ENCODE measurements around the gene STIM2. TPM values are rescaled to one million over a fixed set of nuclear protein-coding genes. Genes with fewer than 3 reads are reported as not detected.

STIM2 gene
- total RNA-seq, 6 experiments from 2014 or later = 9.1 to 14.6 (median 9.6) TPM

GRCh38 chr4:26854701-26855100 is 5.9 kb upstream of the STIM2 start:
- ATAC-seq = no peak
- 51% methylated on average over 2 of the region's 6 CpGs for WGBS (ENCODE audit: insufficient coverage, low coverage, low lambda C conversion rate, missing lambda C conversion rate)
- H3K36me3 ChIP-seq = no peaks in the 10 kb centered on the region
- no peak for DNase-seq
- no peak overlapping the region for H3K4me3 ChIP-seq
- no peak overlapping the region for H3K27ac ChIP-seq
- peaks cover 0 to 19% (median 8%) of the 10 kb centered on the region in 4 donors for H3K4me1 ChIP-seq
- no peak for TF ChIP-seq POLR2A (IDR thresholded peaks at IDR 0.05)
- TF ChIP-seq CTCF (IDR thresholded peaks at IDR 0.05) = no peak
- intact Hi-C loops (cut with DNase I) = no loop called here
- no peaks in the 10 kb centered on the region for H3K9me3 ChIP-seq
- no peaks in the 10 kb centered on the region for H3K27me3 ChIP-seq

GRCh38 chr4:26856906-26857277 is 3.7 kb upstream of the STIM2 start:
- peaks cover 0 to 22% (median 8%) of the 10 kb centered on the region in 4 donors for H3K4me1 ChIP-seq
- ATAC-seq (no peak), DNase-seq (no peak)
- H3K36me3 ChIP-seq = no peaks in the 10 kb centered on the region
- H3K4me3 ChIP-seq = peak overlapping the region; percentile 61 to 88 (median 64)
- TF ChIP-seq CTCF (IDR thresholded peaks at IDR 0.05) (no peak), POLR2A (IDR thresholded peaks at IDR 0.05) (no peak)
- WGBS (ENCODE audit: insufficient coverage, low coverage, low lambda C conversion rate, missing lambda C conversion rate) = 27% methylated on average over 7 of the region's 7 CpGs
- H3K27ac ChIP-seq = peak overlapping the region; percentile 61 to 80 (median 79)
- no peaks in the 10 kb centered on the region for H3K9me3 ChIP-seq
- intact Hi-C loops (cut with DNase I) = no loop called here
- H3K27me3 ChIP-seq = no peaks in the 10 kb centered on the region

DNA sequence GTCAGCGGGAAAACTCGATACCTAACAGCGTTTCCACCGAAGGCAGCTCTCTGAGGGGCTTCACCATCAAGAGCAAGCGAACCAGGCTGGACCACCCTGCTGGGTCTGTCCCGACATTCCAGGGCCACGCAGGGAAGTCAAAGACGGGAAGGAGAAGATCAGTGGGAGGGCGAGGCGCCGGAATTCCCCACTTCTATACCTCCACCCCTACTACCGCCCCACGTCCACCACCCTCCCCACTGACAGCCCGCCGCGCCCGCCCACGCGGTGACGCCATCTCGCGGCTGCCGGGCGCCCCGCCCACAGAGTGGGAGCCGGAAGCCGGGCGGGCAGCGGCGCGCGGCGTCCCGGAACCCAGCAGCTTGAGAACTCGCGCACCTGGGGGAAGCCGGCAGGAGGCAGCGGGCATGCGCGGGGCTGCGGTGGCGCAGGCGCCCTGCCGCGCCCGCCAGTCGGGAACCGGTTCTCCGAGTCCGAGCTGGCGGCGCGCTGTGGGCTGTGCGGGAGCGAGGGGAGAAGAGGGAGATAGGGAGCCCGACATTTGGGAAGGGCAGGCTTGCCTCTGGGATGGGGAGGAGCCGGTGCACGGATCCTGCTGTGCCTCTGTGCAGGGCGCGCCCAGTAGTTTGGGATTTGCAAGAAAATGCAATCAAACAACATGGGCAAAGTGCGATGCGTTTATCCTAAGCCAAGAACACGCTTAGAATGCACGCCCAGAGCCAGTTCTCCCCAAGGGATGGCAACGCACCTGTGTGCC is 3.2 kb upstream of the STIM2 start:
- peak; percentile 86 for TF ChIP-seq POLR2A (IDR thresholded peaks at IDR 0.05)
- peak in 3 of 4 donors; percentile 11 to 37 (median 31) for TF ChIP-seq CTCF (IDR thresholded peaks at IDR 0.05)
- intact Hi-C loops (cut with DNase I) = no loop called here
- DNase-seq = peak; percentile 91 to 93 (median 91)
- H3K27me3 ChIP-seq = no peaks in the 10 kb centered on the region
- peak overlapping the region; percentile 61 to 88 (median 64) for H3K4me3 ChIP-seq
- 0% methylated on average over 40 of the region's 65 CpGs for WGBS (ENCODE audit: insufficient coverage, low coverage, low lambda C conversion rate, missing lambda C conversion rate)
- peaks cover 0 to 22% (median 10%) of the 10 kb centered on the region in 4 donors for H3K4me1 ChIP-seq
- peak; percentile 60 to 76 (median 73) for ATAC-seq
- peak overlapping the region; percentile 61 to 80 (median 79) for H3K27ac ChIP-seq
- no peaks in the 10 kb centered on the region for H3K36me3 ChIP-seq
- no peaks in the 10 kb centered on the region for H3K9me3 ChIP-seq

DNA sequence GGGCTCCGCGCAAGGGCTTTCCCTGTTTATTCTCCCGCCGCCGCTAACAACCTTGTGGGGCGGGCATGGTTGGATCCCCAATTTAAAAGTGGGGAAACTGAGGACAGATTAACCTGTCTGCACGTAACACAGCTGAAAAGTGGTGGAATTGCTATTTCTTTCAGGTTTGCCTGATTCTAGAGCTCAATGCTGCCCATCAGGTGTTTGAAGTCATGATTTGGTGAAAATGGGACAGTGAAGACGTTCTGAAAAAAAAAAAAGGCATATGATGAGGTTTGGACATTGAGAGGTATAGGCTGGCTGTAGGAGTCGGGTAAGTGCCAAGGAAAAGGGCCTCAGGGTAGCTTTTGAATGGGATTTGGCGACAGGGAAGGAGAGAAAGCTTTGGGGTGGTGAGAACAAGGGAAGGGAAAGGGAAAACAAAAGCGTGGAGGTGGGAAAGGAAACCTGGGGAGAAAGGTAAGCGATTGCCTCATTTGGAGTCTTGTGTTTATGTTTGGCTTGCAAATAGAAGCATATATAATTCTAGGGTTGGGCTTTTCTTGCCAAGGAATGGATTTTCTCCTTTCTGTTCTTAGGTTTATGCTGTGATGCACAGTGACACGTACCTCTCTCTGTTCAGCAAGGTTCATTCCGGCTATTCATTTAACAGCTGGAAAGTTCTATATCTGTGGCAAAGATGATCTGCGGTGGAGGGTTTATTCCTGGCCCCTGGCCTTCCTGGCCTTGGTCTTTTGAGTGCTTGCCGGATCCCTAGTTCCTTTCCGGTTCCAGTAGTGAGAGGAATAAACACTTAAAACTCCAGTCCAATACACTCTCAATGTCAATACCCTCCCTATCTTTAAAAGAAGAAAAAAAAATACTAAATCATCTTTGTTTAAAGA is 2.4 kb upstream of the STIM2 start:
- Histone ChIP-seq H3K27ac (peak overlapping the region; percentile 61 to 90 (median 79)), H3K4me1 (peaks cover 0 to 25% (median 11%) of the 10 kb centered on the region in 4 donors), H3K36me3 (no peaks in the 10 kb centered on the region), H3K4me3 (peak overlapping the region; percentile 61 to 88 (median 64)), H3K27me3 (no peaks in the 10 kb centered on the region), H3K9me3 (no peaks in the 10 kb centered on the region)
- DNase-seq (no peak), ATAC-seq (no peak)
- intact Hi-C loops (cut with DNase I) = no loop called here
- TF ChIP-seq POLR2A (IDR thresholded peaks at IDR 0.05) = no peak
- no peak for TF ChIP-seq CTCF (IDR thresholded peaks at IDR 0.05)
- WGBS (ENCODE audit: insufficient coverage, low coverage, low lambda C conversion rate, missing lambda C conversion rate) = 7% methylated on average over 16 of the region's 17 CpGs

Measured in right lobe of liver (tissue), 6 donors.